ENCODE data around the gene CHFR. TPM values are rescaled to one million over a fixed set of nuclear protein-coding genes. Genes with fewer than 3 reads are reported as not detected.
A peak's percentile ranks its signal among the peaks of the same experiment; 100 is the strongest.
"Not testable (repeated sequence)": the region's sequence is repeated elsewhere in the genome, so short reads cannot be mapped to it uniquely, and the experiment has no call there.

CHFR gene
- 47.0 TPM for total RNA-seq
- long read RNA-seq, transcript CHFR-205 (18 exons, 3,250 nt) = major isoform, 12 of 100 reads
- long read RNA-seq, partial matches to known transcripts = 33 of 100 reads
- long read RNA-seq, other reads (novel, unspliced or antisense) = 49 of 100 reads

GRCh38 chr12:132887513-132888351, at the start of gene CHFR:
Gene CHFR, minus strand, starts transcription at chr12:132887605. Its CDS starts 277 bp downstream, at chr12:132887328.
- peak; percentile 98 for DNase-seq (ENCODE audit: low spot score)

- DNase-seq (ENCODE audit: low spot score) = not testable (repeated sequence)
These were observed 49.5 kb upstream of the CHFR start for GRCh38 chr12:132936921-132937320.

- DNase-seq (ENCODE audit: low spot score) = no peak
These were observed 48.8 kb upstream of the CHFR start for GRCh38 chr12:132936163-132936562.

- no peak for DNase-seq (ENCODE audit: low spot score)
These were observed 39.0 kb upstream of the CHFR start for GRCh38 chr12:132926415-132926833.

GRCh38 chr12:132925597-132926414, 38.4 kb upstream of the CHFR start:
- no peak for DNase-seq (ENCODE audit: low spot score)

- no peak for DNase-seq (ENCODE audit: low spot score)
These were observed 37.0 kb upstream of the CHFR start for GRCh38 chr12:132924356-132924755.

- no peak for DNase-seq (ENCODE audit: low spot score)
These were observed 36.0 kb upstream of the CHFR start for GRCh38 chr12:132923356-132923909.

GRCh38 chr12:132922676-132923075, 35.3 kb upstream of the CHFR start:
- DNase-seq (ENCODE audit: low spot score) = no peak

GRCh38 chr12:132921685-132922084, 34.3 kb upstream of the CHFR start:
- DNase-seq (ENCODE audit: low spot score) = no peak

GRCh38 chr12:132918680-132919079, 31.3 kb upstream of the CHFR start:
- DNase-seq (ENCODE audit: low spot score) = no peak

- no peak for DNase-seq (ENCODE audit: low spot score)
These were observed 21.6 kb upstream of the CHFR start for GRCh38 chr12:132909030-132909368.

GRCh38 chr12:132908145-132909029, 21.0 kb upstream of the CHFR start:
- peak; percentile 95 for DNase-seq (ENCODE audit: low spot score)

GRCh38 chr12:132907789-132908144, 20.4 kb upstream of the CHFR start:
- not testable (repeated sequence) for DNase-seq (ENCODE audit: low spot score)

- no peak for DNase-seq (ENCODE audit: low spot score)
These were observed 19.8 kb upstream of the CHFR start for GRCh38 chr12:132907216-132907615.

GRCh38 chr12:132904718-132905328, 17.4 kb upstream of the CHFR start:
- peak; percentile 92 for DNase-seq (ENCODE audit: low spot score)

- DNase-seq (ENCODE audit: low spot score) = no peak
These were observed 11.6 kb upstream of the CHFR start for GRCh38 chr12:132899033-132899432.

- no peak for DNase-seq (ENCODE audit: low spot score)
These were observed 1.4 kb upstream of the CHFR start for GRCh38 chr12:132888852-132889251.

GRCh38 chr12:132886529-132887477, 602 bp downstream of the CHFR start:
- DNase-seq (ENCODE audit: low spot score) = no peak

- no peak for DNase-seq (ENCODE audit: low spot score)
These were observed 5.6 kb downstream of the CHFR start for GRCh38 chr12:132881818-132882217.

Measured in mesenteric fat pad (tissue), 1 donor.